Loucy (cell line): ENCODE data around the gene ZNF593.

ENCODE experiments used
- CTCF ChIP-seq: fragments of 200-600 bp; sonication (generic); conservative IDR thresholded peaks from 2 replicates; pipeline ENCODE4 v1.5.1; 2014; ENCODE audit warnings: mild to moderate bottlenecking, antibody characterized with exemption, low read length
- EZH2phosphoT487 ChIP-seq: fragments of 200-600 bp; IDR thresholded peaks from 2 replicates; pipeline ENCODE4 v1.6.1; 2018; ENCODE audit warnings: antibody characterized with exemption, mild to moderate bottlenecking, moderate library complexity, borderline replicate concordance

GRCh38 chr1:26154750-26155149 lies 15.0 kb upstream of the ZNF593 start:
- TF ChIP-seq CTCF (no peak), EZH2phosphoT487 (no peak)
